SU-DHL-6 (cell line): ENCODE measurements around the gene SPATA2.

ENCODE experiments used
- H2AFZ ChIP-seq: fragments of 200-600 bp; sonication (generic); 2 replicates; pipeline ENCODE4 v1.6.1; 2014; ENCODE audit warnings: low read depth, mild to moderate bottlenecking, moderate library complexity, mixed read lengths, antibody characterized with exemption, low read length; ENCODE audit not compliant: severe bottlenecking
- H3F3A ChIP-seq: fragments of 200-600 bp; shearing (Covaris generic); 2 replicates; pipeline ENCODE4 v1.6.0; 2016; ENCODE audit warnings: antibody characterized with exemption, mild to moderate bottlenecking; ENCODE audit not compliant: insufficient read depth
- H3K27ac ChIP-seq: fragments of 200-600 bp; sonication (generic); 2 replicates; pipeline ENCODE4 v1.5.1; 2016; ENCODE audit warnings: low read depth, mild to moderate bottlenecking, low read length, moderate library complexity, mixed read lengths
- H3K27me3 ChIP-seq: fragments of 200-600 bp; sonication (generic), shearing (Covaris generic); 2 replicates; pipeline ENCODE4 v1.6.0; 2014; ENCODE audit warnings: mild to moderate bottlenecking, low read length
- H3K36me3 ChIP-seq: fragments of 200-600 bp; sonication (generic); 2 replicates; pipeline ENCODE4 v1.6.1; 2014; ENCODE audit warnings: mild to moderate bottlenecking, low read length, mixed read lengths
- H3K4me2 ChIP-seq: fragments of 300-600, 200-600 bp; shearing (Covaris generic), sonication (generic); 2 replicates; pipeline ENCODE4 v1.6.0; 2014; ENCODE audit warnings: low read length, low read depth, mild to moderate bottlenecking; ENCODE audit not compliant: poor library complexity, severe bottlenecking
- H3K4me3 ChIP-seq: fragments of 200-600 bp; sonication (generic); 2 replicates; pipeline ENCODE4 v1.5.1; 2014; ENCODE audit warnings: antibody characterized with exemption, low read length, mild to moderate bottlenecking, mixed read lengths; ENCODE audit not compliant: insufficient read depth, poor library complexity, severe bottlenecking
- H3K79me2 ChIP-seq: fragments of 200-600 bp; sonication (generic); 2 replicates; pipeline ENCODE4 v1.6.1; 2014; ENCODE audit warnings: mild to moderate bottlenecking, low read length, moderate library complexity; ENCODE audit not compliant: insufficient read depth
- H3K9ac ChIP-seq: fragments of 200-600 bp; sonication (generic); 2 replicates; pipeline ENCODE4 v1.7.0; 2014; ENCODE audit warnings: mild to moderate bottlenecking, low read length
- H3K9me2 ChIP-seq: fragments of 200-600 bp; sonication (generic); replicated peaks from 2 replicates; pipeline ENCODE4 v1.6.1; 2014; ENCODE audit warnings: low read length; ENCODE audit not compliant: insufficient read depth
- H3K9me3 ChIP-seq: fragments of 200-600 bp; sonication (generic); 2 replicates; pipeline ENCODE4 v1.6.1; 2014; ENCODE audit warnings: low read length, mixed read lengths; ENCODE audit not compliant: insufficient read depth
- H4K20me1 ChIP-seq: fragments of 200-600 bp; sonication (generic); 2 replicates; pipeline ENCODE4 v1.6.1; 2014; ENCODE audit warnings: low read depth, mild to moderate bottlenecking, antibody characterized with exemption, low read length, moderate library complexity, mixed read lengths
- EZH2phosphoT487 ChIP-seq: fragments of 200-600 bp; sonication (generic), shearing (Covaris generic); conservative IDR thresholded peaks from 2 replicates; pipeline ENCODE4 v1.6.1; 2018; ENCODE audit warnings: mild to moderate bottlenecking, antibody characterized with exemption, low read length, moderate library complexity, mixed read lengths
- TF ChIP-seq, protein P1 (sequence below): fragments of 200-600 bp; sonication (generic); IDR thresholded peaks from one replicate; pipeline ENCODE4 v1.5.1; 2017; ENCODE audit warnings: antibody characterized with exemption, mild to moderate bottlenecking, low read length, moderate library complexity; ENCODE audit not compliant: insufficient read depth, poor library complexity, severe bottlenecking

The SPATA2 gene

DNA sequence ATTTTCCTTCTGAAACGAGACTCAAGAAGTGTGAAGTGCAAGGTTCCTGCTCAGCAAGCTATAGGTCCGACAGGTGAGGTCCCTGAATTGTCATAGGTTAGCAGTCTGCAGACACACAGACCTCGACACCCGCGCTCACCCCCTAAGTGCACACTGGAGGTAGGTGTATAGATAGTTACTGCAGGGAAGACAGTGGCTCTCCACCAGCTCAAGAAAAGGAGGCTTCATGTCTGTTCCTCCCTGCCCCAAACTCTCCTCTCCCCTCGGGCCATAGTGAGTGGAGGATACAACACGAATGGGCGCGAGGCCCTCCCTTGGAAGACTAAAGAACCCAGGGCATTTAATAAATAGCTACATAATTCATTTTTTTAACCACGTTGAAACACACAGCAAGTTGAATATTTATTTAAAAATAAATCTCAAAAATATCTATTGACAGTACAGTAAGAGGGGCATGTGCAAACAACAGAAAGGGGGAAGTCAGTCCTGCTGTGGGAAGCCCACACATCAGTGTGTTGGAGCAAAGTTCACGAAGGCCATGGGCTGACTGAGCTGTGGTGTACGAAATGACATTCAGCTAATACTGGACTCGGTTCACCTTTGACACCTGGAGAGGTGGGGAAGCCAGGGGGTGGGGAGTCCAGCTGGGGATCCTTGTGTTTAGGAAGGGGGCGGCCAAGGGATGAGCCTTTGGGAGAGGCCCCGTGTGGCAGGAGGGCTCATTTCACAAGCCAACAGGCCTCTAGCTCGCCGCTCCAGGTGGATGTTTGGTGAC lies 10.7 kb downstream of the SPATA2 start:
- H3K9me3 ChIP-seq, result no peaks in the 10 kb centered on the region
- H3K27me3 ChIP-seq, result no peaks in the 10 kb centered on the region
- H3K36me3 ChIP-seq, result no peaks in the 10 kb centered on the region
- no peak overlapping the region for H3K27ac ChIP-seq
- H3K4me2 ChIP-seq, result no peak overlapping the region
- H3F3A ChIP-seq, result no peaks in the 10 kb centered on the region
- H2AFZ ChIP-seq, result no peak overlapping the region
- no peak overlapping the region for H3K9ac ChIP-seq
- no peaks in the 10 kb centered on the region for H3K9me2 ChIP-seq
- H4K20me1 ChIP-seq, result no peaks in the 10 kb centered on the region
- H3K79me2 ChIP-seq, result peaks cover 3% of the 10 kb centered on the region; the same call in 1 of the 2 replicates
- TF ChIP-seq, protein P1, sequence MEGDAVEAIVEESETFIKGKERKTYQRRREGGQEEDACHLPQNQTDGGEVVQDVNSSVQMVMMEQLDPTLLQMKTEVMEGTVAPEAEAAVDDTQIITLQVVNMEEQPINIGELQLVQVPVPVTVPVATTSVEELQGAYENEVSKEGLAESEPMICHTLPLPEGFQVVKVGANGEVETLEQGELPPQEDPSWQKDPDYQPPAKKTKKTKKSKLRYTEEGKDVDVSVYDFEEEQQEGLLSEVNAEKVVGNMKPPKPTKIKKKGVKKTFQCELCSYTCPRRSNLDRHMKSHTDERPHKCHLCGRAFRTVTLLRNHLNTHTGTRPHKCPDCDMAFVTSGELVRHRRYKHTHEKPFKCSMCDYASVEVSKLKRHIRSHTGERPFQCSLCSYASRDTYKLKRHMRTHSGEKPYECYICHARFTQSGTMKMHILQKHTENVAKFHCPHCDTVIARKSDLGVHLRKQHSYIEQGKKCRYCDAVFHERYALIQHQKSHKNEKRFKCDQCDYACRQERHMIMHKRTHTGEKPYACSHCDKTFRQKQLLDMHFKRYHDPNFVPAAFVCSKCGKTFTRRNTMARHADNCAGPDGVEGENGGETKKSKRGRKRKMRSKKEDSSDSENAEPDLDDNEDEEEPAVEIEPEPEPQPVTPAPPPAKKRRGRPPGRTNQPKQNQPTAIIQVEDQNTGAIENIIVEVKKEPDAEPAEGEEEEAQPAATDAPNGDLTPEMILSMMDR, result no peak
- TF ChIP-seq EZH2phosphoT487, result no peak
- no peak overlapping the region for H3K4me3 ChIP-seq

DNA sequence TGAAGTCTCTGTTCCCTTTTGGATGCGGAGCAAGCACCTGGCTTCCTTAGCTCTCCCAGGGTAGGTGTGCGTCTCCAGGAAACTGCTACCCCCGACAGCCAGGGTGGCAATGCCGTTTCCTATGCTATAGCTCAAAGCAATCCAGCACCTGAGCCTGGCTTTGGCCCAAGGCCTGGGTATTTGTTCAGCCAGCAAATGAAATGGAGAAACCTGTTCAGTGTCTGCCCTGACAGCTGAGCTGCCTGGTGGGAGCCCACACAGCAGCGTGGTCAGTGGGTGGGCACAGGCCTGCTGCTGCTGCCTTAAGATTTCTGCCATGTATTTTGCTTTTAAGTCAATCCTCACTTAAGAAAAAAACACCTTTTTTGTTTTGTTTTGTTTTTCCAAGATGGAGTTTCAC lies 13.7 kb downstream of the SPATA2 start:
- no peaks in the 10 kb centered on the region for H3K36me3 ChIP-seq
- no peaks in the 10 kb centered on the region for H3K27me3 ChIP-seq
- no peak overlapping the region for H3K4me3 ChIP-seq
- H3K9me3 ChIP-seq, result no peaks in the 10 kb centered on the region
- H3K9me2 ChIP-seq, result no peaks in the 10 kb centered on the region
- no peak overlapping the region for H3K9ac ChIP-seq
- H3F3A ChIP-seq, result no peaks in the 10 kb centered on the region
- no peak overlapping the region for H3K4me2 ChIP-seq
- no peak overlapping the region for H2AFZ ChIP-seq
- TF ChIP-seq, protein P1, result no peak
- TF ChIP-seq EZH2phosphoT487, result no peak
- H4K20me1 ChIP-seq, result no peaks in the 10 kb centered on the region
- H3K27ac ChIP-seq, result no peak overlapping the region
- H3K79me2 ChIP-seq, result no peaks in the 10 kb centered on the region

DNA sequence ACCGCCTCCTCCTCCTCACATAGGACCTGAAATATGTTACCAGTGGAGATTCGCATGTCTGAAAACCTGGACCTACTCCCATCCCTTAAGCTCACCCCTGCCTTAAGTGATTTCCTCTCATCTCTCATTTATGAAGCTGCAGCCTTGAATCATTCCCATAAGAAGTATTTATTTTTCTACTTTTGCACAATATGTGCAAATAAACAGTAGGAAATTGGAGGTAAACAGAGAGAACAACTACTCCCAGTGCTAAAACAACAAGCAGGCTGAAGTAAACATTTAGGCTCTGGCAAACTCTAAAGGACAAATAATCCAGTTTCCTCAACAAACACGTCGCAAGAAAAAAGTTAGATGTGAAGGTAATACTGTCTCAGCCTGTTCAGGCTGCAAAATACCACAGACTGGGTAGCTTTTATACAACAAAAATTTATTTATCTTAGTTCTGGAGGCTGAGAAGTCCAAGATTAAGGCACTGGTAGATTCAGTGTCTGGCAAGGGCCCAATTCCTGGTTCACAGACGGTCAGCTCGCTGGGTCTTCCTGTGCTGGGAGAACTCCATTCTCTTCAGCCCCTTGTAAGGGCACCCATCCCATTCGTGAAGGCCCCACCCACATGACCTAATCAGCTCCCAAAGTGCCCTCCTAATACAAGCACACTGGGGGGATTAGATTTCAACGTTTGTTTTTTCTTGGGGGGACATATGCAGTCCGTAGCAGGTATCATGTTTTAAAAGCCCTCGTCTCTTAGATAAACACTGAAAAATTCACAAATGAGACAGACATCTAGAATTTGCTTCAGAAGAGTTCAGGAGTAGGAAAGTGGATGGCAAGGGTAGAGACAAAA lies 15.6 kb downstream of the SPATA2 start:
- Histone ChIP-seq H3K27me3 (no peaks in the 10 kb centered on the region), H2AFZ (no peak overlapping the region), H3K36me3 (no peaks in the 10 kb centered on the region), H4K20me1 (no peaks in the 10 kb centered on the region), H3K9me2 (no peaks in the 10 kb centered on the region), H3F3A (no peaks in the 10 kb centered on the region), H3K4me2 (no peak overlapping the region), H3K4me3 (no peak overlapping the region), H3K9me3 (no peaks in the 10 kb centered on the region), H3K9ac (no peak overlapping the region), H3K79me2 (no peaks in the 10 kb centered on the region), H3K27ac (no peak overlapping the region)
- TF ChIP-seq EZH2phosphoT487, result no peak
- TF ChIP-seq, protein P1, result no peak
